ENCODE data around the gene OR52E4.

DNA sequence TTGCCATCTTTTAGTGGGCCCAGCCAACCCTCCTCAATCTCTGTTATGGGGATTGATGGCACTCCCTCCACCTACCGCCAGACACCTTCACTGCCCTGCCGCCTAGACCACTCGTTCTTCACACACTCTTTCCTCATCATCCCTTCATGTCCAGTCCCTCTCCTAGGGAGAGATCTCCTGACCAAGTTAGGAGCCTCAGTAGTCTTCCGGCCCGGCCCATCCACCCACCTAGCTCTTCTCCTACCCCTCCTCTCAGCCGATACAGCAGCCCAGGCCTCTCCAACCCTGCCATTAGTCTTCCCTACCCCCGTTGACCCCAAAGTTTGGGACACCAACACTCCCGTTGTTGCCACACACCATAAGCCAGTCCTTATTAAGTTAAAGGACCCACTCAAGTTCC lies 50.6 kb downstream of the OR52E4 start:
- TF ChIP-seq POLR2A (IDR thresholded peaks at IDR 0.05; ENCODE audit: low read depth, low read length) = no peak
- TF ChIP-seq TAF1 (IDR thresholded peaks at IDR 0.05; ENCODE audit: low read depth, low read length) = no peak
- no peak for TF ChIP-seq SPI1 (IDR thresholded peaks at IDR 0.05; ENCODE audit: low read depth, low read length)
- TF ChIP-seq POLR2AphosphoS5 (IDR thresholded peaks at IDR 0.05; ENCODE audit: low read depth, low read length) = no peak

Data from GM12891 (cell line).